Stimulated activated CD8-positive, alpha-beta memory T cell treated with anti-CD3 and anti-CD28 coated beads, Interleukin-12 subunit alpha, Interleukin-12 subunit beta, amount 100 ng/mL, for 1 hour (primary cell): ENCODE data around the gene REPS2.

Experiments used
- DNase-seq: peaks from one replicate; pipeline ENCODE4 v3.0.0-alpha.2; 2020; ENCODE audit warnings: low read depth

REPS2 gene

GRCh38 chrX:17082831-17083230, 136.4 kb downstream of the REPS2 start:
- DNase-seq, result no peak

DNA sequence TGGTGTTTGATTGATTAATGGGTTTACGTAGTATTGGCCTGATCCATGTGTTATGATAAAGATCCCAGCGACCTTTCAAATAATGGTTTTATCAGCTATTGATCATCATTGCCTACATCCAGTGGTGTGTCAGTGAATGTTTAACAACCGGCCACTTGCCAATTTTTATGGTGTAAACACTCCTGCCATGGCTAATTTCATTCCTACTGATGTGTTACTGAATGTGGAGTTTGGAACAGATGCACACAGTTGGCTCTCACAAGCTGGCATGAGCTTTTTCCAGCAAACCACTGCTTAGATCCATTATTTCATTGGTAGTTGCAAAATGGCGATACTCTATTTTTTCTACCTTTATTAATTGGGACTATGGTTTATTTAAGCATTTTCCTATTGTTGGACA, 139.9 kb downstream of the REPS2 start:
- no peak for DNase-seq

GRCh38 chrX:17095161-17095560, 148.7 kb downstream of the REPS2 start:
- no peak for DNase-seq

DNA sequence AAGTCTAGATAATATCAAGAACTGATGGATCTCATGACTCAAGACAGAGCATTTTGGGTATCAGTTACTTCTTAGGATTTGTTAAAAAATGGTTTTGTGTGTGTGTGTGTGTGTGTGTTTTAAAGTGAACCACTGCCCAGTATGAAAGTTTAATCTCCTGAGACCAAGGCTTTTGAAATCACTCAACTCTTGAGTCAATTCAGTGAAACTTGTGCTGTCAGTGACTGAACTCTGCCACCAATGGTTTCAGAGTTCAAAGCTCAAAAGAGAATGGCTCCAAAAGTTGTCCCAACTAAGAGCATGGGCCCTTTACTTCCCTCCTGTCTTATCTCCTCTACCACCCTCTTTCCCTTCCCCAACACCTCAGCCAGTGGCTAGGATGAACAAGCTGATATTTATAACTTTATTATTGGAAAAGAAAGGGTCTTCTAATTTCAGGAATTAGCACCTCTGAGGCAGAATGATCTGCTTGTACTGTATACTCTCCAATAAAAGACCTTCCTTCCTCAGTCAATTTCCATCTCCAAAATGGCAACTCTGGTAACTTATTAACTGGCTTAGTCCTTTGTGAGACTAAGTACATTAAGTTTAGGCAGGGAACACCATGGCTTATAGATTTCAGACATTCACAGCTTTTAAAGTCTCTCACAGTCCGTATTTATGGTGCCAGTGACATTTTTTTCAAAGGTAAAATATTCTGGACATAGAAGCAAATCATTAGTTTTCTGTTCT, 152.2 kb downstream of the REPS2 start:
- DNase-seq, result no peak

- no peak for DNase-seq
Observed at GRCh38 chrX:17104433-17104832, 158.0 kb downstream of the REPS2 start.

GRCh38 chrX:17120816-17121215, 174.4 kb downstream of the REPS2 start:
- DNase-seq, result no peak

DNA sequence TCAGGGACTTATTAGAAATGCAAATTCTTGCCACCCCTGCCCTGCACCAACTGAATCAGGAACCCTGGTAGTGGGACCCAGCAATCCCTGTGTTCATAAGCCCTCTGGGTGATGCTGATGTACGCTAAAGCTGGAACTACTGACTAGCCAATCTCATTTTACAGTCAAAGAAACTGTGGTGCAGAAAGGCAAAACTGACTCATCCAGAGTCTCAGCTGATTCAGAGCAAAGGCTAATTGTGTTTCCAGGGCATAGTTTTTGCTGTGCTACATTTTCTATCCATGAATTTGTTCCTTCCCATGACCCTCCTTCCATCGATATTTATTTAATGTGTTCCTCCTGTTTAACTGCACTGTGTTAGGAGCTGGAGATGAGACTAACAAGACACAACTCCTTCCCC, 207.5 kb downstream of the REPS2 start:
- no peak for DNase-seq

DNA sequence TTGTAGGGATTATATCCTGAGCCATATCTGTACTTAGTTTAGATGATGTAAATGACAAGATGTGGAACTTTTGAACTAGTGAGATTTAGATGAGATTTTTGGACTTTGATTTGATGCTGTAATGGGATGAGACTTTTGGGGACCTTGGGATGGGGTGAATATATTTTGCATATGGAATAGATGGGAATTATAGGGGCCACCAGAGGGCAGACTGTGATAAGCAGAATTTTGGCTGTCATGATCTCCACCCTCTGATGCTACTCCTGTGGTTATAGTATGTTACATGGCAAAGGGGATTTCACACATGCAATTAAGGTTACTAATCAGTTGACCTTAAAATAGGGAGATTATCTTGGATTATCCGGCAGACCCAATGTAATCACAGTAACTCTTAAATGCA, 214.5 kb downstream of the REPS2 start:
- DNase-seq, result no peak

GRCh38 chrX:17161991-17162390, 215.5 kb downstream of the REPS2 start:
- no peak for DNase-seq

DNA sequence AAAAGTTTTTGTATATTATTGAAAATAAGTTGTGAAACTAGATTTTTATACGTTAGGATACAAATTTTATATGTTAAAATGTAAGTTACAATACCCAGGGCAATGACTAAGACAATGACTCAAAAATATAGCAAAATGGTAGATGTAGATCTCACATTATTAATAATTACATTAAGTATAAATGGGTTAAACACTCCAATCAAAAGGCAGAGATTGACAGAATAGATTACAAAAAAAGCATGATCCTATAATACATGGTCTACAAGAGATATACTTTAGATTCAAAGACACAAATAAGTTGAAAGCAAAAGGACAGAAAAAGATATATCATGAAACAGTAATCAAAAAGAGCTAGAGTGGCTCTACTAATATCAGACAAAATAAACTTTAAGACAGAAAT, 217.6 kb downstream of the REPS2 start:
- DNase-seq, result no peak

DNA sequence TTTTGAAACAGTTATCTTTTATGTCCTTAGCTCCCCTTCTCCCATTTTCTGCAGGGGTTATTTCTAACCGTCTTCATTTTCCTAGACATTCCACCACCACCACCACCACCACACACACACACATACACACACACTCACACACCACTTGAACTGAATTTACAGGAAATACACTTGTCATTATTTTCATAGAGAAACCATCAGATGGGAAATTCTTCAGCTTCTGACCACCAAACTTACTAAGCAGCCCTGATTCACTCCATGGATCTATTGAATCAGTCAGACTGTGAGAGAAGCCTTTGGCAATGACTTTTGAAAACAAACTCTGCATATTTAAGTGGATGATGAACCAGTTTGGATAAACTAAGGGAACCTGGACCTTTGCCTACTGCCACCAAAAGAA, 218.5 kb downstream of the REPS2 start:
- DNase-seq, result no peak

- no peak for DNase-seq
Observed at GRCh38 chrX:17167915-17168314, 221.5 kb downstream of the REPS2 start.

- no peak for DNase-seq
Observed at GRCh38 chrX:17170973-17171372, 224.5 kb downstream of the REPS2 start.

GRCh38 chrX:17174671-17175070, 228.2 kb downstream of the REPS2 start:
- DNase-seq, result no peak

GRCh38 chrX:17182317-17182716, 235.9 kb downstream of the REPS2 start:
- no peak for DNase-seq

GRCh38 chrX:17183566-17183965, 237.1 kb downstream of the REPS2 start:
- DNase-seq, result no peak

DNA sequence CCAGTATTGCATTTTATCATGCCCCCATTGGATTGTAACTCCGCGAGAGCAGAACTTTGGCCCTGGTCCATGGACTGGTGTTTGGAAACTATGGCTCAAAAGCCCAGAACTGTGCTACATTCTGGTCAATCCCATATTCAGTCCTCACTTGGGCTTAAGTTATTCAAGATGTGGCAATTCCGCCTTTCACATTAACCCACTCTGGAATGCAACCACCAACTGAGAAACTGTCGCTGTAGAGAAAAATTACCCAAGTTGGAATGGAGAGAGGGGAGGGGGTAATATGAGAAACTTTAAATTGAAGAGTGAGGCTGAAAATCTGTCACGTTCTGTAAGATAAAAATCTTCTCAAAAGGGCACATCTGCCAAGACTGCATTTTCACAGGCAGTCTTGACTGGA, 239.0 kb downstream of the REPS2 start:
- DNase-seq, result no peak

- DNase-seq, result no peak
Observed at GRCh38 chrX:17187136-17187756, 240.8 kb downstream of the REPS2 start.

DNA sequence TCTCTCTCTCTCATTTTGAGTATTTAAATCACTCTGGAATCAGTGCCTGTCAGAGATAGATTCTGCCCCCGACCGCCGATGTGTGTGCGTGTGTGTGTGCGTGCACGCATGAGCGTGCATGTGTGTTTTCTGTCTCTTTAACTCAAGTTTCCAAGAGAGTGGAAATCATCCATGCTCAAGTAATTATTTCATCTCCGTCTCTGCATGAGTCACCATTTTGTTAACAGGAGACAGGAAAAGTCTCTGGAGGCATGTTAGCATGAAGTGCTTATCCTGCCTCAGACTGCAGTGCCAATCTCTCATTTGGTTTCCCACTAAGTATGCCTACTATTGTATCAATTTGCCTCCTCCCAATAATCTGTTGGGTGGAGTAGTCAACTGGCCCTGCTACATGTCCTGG, 245.6 kb downstream of the REPS2 start:
- no peak for DNase-seq
